NCI-H2227 (cell line): ENCODE data around the gene FAM171A2.

ENCODE experiments used
- DNase-seq: peaks from one replicate; lab custom pipeline; 2025; ENCODE audit not compliant: unreplicated experiment; lab: John Stamatoyannopoulos, UW

Gene FAM171A2

GRCh38 chr17:44323359-44324091, 40.1 kb downstream of the FAM171A2 start:
- no peak for DNase-seq

- no peak for DNase-seq
Observed at GRCh38 chr17:44322236-44322895, 41.3 kb downstream of the FAM171A2 start.

DNA sequence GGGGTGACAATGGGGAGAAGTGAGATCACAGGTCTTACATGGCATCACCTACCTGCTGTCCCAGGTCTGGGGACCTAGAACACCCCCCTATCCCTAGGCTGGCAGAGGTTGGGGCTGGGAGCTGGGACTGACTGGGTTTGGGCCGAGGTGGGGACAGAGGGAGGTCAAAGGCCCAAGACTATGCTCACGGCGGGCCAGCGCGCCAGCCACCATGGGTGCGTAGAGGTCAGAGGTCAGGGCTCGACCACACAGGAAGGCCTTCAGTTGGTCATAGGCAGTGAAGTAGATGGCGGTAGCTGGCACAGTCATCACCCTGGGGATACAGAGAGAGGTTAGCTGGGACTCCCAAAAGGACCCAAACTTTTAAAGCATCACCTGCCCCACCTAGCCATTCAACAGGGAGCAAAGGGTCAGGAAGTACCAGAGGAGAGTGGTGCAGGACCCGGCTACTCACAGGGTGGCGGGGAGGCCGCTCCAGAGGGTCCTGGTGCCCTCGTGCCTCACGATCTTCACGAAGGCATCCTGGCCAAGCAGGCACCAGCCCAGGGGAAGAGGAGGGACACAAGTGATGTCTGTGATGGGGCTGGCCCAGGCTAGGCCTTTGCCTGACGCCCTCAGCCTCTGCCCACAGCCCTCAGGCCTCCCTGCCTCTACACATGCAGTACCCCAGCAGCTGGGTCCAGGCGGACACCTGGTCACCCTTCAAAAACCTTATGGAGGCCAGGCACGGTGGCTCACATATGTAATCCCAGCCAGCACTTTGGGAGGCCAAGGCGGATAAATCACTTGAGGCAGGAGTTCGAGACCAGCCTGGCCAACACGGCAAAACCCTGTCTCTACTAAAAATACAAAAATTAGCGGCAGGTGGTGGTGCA, 42.2 kb downstream of the FAM171A2 start:
- DNase-seq: no peak

- no peak for DNase-seq
Observed at GRCh38 chr17:44320066-44320465, 43.6 kb downstream of the FAM171A2 start.

GRCh38 chr17:44318077-44318892, 45.4 kb downstream of the FAM171A2 start:
- DNase-seq: no peak

GRCh38 chr17:44317545-44317944, 46.1 kb downstream of the FAM171A2 start:
- DNase-seq: no peak

- no peak for DNase-seq
Observed at GRCh38 chr17:44315760-44316731, 47.6 kb downstream of the FAM171A2 start.

DNA sequence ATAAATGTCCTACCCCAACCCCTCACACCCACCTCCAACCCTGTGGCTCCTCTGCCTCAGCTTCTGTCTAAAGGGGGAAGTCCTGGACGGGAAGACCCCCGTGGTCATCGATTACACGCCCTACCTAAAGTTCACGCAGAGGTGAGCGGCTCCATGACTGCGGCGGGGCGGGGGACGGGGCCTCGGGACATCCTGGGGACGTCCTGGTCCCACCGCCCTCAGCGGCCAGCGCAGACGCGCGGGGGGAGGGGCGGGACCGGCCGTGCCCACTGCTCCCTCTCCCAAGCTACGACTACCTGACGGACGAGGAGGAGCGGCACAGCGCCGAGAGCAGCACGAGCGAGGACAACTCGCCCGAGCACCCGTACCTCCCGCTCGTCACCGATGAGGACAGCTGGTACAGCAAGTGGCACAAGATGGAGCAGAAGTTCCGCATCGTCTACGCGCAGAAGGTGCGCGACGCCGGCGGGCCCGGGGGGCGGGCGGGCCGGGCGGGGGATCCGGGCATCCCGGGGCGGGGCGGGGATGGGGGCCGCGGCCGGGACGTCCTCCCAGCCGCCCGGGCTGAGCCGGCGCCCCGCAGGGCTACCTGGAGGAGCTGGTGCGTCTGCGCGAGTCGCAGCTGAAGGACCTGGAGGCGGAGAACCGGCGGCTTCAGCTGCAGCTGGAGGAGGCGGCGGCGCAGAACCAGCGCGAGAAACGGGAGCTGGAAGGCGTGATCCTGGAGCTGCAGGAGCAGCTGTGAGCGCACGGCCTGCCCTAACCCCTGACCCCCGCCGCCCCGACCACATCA, 48.6 kb downstream of the FAM171A2 start:
- DNase-seq: no peak

DNA sequence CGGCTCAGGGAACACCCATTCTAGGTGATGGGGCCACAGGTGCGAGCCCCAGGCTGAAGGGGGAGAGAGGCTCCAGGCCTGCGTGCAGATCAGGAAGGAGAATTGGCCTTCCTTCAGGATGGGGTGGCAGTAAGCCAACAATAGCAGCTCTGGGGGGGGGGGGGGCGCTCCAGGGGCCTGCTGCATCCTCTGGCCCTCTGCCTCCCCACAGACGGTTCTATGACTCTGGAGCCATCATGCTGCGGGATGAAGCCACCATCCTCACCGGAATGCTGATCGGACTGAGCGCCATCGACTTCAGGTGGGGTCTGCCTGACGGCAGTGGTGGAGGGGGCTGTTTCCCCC, 49.2 kb downstream of the FAM171A2 start:
- DNase-seq: no peak

GRCh38 chr17:44314031-44314430, 49.6 kb downstream of the FAM171A2 start:
- DNase-seq: no peak

DNA sequence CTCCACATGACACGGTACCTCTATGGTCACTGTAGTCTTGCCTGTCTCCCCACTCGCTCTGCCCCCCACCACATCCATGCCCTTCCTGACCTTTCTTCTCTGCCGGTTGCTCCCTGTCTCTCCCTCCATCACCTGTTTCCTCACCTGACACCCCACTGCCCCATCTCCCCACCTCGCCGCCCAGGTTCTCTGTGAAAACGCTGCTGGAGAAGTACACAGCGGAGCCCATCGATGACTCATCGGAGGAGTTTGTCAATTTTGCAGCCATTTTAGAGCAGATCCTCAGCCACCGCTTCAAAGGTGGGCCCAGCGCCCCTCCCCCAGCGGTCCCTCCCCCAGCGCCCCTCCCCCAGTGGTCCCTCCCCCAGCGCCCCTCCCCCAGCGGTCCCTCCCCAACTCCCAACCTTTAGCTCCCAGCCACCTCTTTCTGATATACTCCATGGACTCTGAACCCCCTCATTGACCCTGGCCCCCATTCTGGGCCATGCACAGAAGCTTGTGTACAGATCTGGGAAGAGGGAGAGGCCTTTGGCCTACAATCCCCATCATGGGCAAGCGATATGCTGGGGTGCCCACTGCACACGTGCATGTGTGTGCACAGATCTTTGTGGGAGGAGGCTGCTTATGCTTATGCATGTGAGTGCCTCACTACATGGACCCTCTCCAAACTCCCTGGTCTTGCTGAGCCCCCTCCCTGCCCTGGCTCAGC, 51.1 kb downstream of the FAM171A2 start:
- DNase-seq: no peak

DNA sequence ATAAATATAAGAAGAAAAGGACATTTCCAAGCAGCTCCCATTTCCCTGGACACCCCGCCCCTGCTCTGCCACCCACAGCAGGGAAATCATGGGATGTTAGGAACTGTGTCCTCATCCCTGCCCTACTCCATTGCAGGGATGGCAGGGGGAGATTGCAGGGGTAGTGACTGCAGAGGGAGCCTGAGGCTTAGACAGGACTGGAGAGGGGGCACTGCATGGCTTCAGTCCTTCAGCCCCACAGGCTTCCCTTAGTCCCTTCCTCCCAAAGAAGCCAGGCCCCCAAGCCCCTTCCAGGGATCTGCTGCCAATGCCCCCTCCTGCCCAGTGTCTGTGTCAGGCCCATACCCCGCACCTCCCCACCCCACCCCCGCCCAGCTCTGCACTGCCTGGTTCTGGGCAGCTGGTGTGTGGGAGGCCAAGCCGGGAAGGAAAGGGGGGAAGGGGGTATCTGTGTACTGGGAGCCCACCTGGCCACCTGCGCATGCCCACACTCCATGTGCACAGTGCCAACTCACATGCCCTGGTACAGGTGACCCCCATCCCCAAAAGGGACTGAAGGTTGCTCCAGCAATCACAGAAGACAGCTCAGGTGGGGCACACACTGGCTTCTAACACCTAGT, 52.0 kb downstream of the FAM171A2 start:
- no peak for DNase-seq

DNA sequence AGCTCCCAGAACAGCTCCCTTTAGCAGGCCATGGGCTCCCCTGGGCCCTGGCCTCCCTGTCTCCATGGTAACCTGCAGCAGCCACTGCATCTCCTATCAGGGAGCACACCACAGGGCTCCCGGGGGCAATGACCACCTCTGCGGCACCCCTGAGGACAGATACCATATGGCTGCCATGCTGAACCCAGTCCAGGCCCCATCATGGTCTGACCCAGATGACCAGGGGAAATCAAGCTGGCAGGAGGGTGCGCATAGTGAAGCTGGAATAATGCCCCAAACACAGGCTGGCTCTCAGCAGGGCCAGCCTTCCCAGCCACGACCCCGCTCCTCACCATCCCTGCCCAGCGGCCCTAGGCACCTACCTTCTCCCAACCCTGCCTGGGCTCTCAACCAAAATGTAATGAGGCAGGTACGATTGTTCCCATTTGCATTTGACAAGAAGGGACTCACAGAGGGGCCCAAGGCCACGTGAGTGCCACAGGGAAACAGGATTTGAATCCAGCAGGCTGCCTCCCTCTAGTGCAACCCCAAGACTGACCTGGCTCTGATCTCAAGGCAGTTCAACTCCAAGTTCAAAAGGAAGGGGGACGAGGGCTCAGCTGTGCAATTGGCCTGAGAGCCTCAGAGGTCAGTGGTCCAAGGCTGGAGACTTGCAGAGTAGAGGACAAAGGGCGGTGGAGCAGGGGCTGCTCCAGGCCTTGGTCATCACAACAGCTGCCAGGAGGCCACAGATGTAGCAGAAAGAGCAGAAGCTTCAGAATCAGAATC, 52.9 kb downstream of the FAM171A2 start:
- no peak for DNase-seq

DNA sequence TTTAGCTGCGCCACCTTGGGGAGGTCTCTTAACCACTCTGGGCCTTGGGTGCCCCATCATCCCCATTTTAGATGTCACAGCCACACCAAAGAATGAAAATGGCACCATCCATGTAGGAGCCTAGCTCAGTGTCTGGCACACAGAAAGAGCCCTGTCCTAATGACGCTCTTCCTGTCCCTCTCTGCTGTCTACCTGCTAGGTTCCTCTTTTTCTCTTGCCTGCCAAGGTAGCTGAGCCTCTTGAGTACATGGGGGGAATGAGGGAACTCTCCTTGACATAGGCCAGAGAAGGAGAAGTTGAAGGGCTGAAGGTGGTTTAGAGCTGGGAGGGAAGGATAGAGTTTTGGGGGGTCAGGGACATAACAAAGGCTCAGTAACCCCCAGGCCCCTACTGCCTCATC, 53.5 kb downstream of the FAM171A2 start:
- DNase-seq: no peak

DNA sequence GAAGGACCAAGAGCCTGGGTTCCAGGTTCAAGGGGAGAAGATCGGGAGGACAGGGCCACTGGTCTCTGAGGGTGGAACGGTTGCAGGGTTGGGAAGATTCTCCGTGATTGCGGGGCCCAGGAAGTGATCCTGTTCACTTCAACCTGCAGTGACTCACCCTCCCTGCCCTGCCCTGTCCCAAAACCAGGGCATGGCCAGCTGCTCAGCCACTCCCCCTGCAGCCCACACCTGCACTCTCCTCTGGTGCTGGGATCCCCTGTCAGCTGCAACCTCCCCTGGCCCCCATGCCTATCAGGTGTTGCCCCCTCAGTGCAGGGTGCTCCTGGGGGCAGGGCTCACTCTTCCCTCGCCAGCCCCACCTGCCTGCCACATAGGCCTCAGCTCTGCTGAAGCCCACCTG, 54.2 kb downstream of the FAM171A2 start:
- no peak for DNase-seq

DNA sequence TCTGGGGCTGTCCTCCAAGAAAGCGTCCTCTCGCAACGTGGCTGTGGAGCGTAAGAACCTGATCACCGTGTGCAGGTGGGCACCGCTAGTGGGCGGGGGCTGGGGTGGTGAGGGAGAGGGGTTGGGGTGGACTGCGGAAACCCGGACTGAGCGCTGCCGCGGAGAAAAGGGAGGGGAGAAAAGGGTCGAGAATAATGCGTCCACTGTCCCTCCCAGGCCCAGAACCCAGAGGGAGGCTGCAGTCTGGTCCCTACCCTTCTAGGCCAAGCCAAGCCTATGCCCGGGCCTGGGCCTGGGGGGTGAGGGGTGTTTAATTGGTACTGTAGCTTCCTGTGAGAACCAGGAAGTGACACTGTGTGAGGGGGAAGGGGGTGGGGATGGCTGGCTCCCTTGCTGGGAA, 54.8 kb downstream of the FAM171A2 start:
- peak; percentile 70 for DNase-seq

GRCh38 chr17:44308320-44308818, 55.3 kb downstream of the FAM171A2 start, which contains the start of gene RUNDC3A:
Gene RUNDC3A, plus strand, starts transcription at chr17:44308601. Its CDS starts 232 bp downstream, at chr17:44308833.
- peak; percentile 95 for DNase-seq
